Suppressor macrophage (primary cell): ENCODE data around the gene ISCU.
A peak's percentile ranks its signal among the peaks of the same experiment; 100 is the strongest.
"Not testable (repeated sequence)": the region's sequence is repeated elsewhere in the genome, so short reads cannot be mapped to it uniquely, and the experiment has no call there.

Source experiments
- DNase-seq, 4 experiments: peaks; one replicate each; pipeline ENCODE4 v3.0.0-alpha.2; 2020 to 2022

ISCU gene

GRCh38 chr12:108589840-108590229 is 27.4 kb downstream of the ISCU start:
- no peak for DNase-seq

- DNase-seq = not testable (repeated sequence)
These were observed 28.1 kb downstream of the ISCU start for GRCh38 chr12:108590463-108590862.

- DNase-seq = no peak
These were observed 29.0 kb downstream of the ISCU start for GRCh38 chr12:108591267-108591980.

- no peak for DNase-seq
These were observed 29.9 kb downstream of the ISCU start for GRCh38 chr12:108592033-108592909.

GRCh38 chr12:108594323-108594903 is 32.0 kb downstream of the ISCU start:
- no peak for DNase-seq

- no peak for DNase-seq
These were observed 32.7 kb downstream of the ISCU start for GRCh38 chr12:108594960-108595710.

GRCh38 chr12:108595711-108596647 is 33.6 kb downstream of the ISCU start:
- DNase-seq = no peak

GRCh38 chr12:108596854-108597558 is 34.6 kb downstream of the ISCU start:
- DNase-seq = no peak

- DNase-seq = peak in 3 of 4 experiments; percentile 30 to 60 (median 51)
These were observed 35.4 kb downstream of the ISCU start, which contains the start of gene TMEM119 for GRCh38 chr12:108597559-108598471. TSS of gene TMEM119 (minus strand) at chr12:108598084. CDS start at chr12:108592383, 5,701 bp downstream.

- no peak for DNase-seq
These were observed 36.3 kb downstream of the ISCU start for GRCh38 chr12:108598553-108599250.

- DNase-seq = no peak
These were observed 37.1 kb downstream of the ISCU start for GRCh38 chr12:108599541-108599940.

- DNase-seq = no peak
These were observed 37.7 kb downstream of the ISCU start for GRCh38 chr12:108599948-108600701.

GRCh38 chr12:108600702-108601007 is 38.3 kb downstream of the ISCU start:
- no peak for DNase-seq

- DNase-seq = no peak
These were observed 39.9 kb downstream of the ISCU start for GRCh38 chr12:108602209-108602705.

- no peak for DNase-seq
These were observed 40.7 kb downstream of the ISCU start for GRCh38 chr12:108602976-108603704.

GRCh38 chr12:108603743-108604142 is 41.3 kb downstream of the ISCU start:
- DNase-seq = no peak

- DNase-seq = no peak
These were observed 42.0 kb downstream of the ISCU start for GRCh38 chr12:108604208-108604941.
